IMR-90 (cell line): ENCODE measurements around the gene CLCN6. TPM values are rescaled to one million over a fixed set of nuclear protein-coding genes. Genes with fewer than 3 reads are reported as not detected.

Experiments used
- CHD1 ChIP-seq: IDR thresholded peaks from 2 replicates; pipeline ENCODE4 v1.6.1; 2012; ENCODE audit warnings: low read depth, low read length, improper control_type of control experiment
- ELK1 ChIP-seq: fragments of 150-350 bp; IDR thresholded peaks from 2 replicates; pipeline ENCODE4 v1.6.1; 2016; ENCODE audit warnings: low read depth, mild to moderate bottlenecking, low read length, moderate library complexity, borderline replicate concordance
- FOS ChIP-seq: fragments of 150-350 bp; IDR thresholded peaks from 2 replicates; pipeline ENCODE4 v1.6.1; 2016; ENCODE audit warnings: low read depth, low read length
- MAFK ChIP-seq: IDR thresholded peaks from 2 replicates; pipeline ENCODE4 v1.6.1; 2012; ENCODE audit warnings: low read depth, low read length, improper control_type of control experiment
- RFX5 ChIP-seq: IDR thresholded peaks from 2 replicates; pipeline ENCODE4 v1.8.0; 2012; ENCODE audit warnings: low read depth, mild to moderate bottlenecking, low read length, moderate library complexity
- USF2 ChIP-seq: fragments of 150-350 bp; IDR thresholded peaks from 2 replicates; pipeline ENCODE4 v1.6.1; 2017; ENCODE audit warnings: mild to moderate bottlenecking, antibody characterized with exemption, low read length, low read depth
- polyA plus RNA-seq, 3 experiments: library from polyadenylated mRNA; depleted of rRNA; stranded (reverse); fragments of >200 nt; gene quantifications; 2 replicates each; pipeline ENCODE4 v1.2.3, GENCODE V29; 2012; ENCODE audit warnings: low replicate concordance in 1 of 3
- total RNA-seq: library from RNA; depleted of rRNA; stranded (reverse); fragments of >200 nt; gene quantifications from 2 replicates; pipeline ENCODE4 v1.2.3, GENCODE V29; 2012

The CLCN6 gene
- total and polyA plus RNA-seq, 2 of the 4 experiments (the other 2 are of a cell fraction): 4.1 to 10.6 TPM

GRCh38 chr1:11790880-11791715 lies 14.9 kb upstream of the CLCN6 start (continued):
- TF ChIP-seq ELK1: no peak
- no peak for TF ChIP-seq USF2
- TF ChIP-seq MAFK: peak; percentile 53; the same call in 1 of the 2 replicates
- TF ChIP-seq FOS: peak; percentile 95
- no peak for TF ChIP-seq RFX5
- TF ChIP-seq CHD1: no peak
